ENCODE results near the gene UTP18. TPM values are rescaled to one million over a fixed set of nuclear protein-coding genes. Genes with fewer than 3 reads are reported as not detected.

Gene UTP18
- total and polyA plus RNA-seq, 2 of the 13 experiments (the other 11 are each of a cell fraction or from before 2014, with no cell fraction given): 35.2 to 104 TPM

DNA sequence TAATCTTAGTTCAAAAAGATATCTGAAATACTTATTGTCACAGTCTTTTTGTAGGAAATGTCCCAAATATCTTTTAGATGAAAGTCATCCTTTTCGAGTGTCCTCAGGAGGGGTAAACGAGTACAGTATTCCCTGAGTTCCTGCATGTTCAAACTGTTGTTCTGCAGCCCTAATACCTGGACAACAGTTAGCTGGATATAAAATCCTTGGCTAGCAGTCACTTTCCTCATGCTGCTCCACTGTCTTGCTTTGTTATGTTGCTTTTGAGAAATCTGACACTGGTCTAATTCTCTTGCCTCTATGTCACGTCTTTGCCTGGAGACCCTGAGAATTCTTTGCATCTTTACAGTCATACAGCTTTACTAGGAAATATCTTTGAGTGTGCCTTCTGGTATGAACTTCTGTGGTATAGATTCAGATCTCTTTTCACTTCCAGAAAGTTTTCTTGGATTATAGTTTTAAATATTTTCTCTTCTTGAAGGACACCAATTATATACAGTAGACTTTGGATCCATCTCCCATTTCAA is 10.0 kb upstream of the UTP18 start:
- no peak overlapping the region for H2AFZ ChIP-seq (ENCODE audit: low read length)
- H3K9me3 ChIP-seq (ENCODE audit: low read length): no peaks in the 10 kb centered on the region
- H3K79me2 ChIP-seq (ENCODE audit: insufficient read depth, low read length): peaks cover 32% of the 10 kb centered on the region
- H3K36me3 ChIP-seq (replicated peaks in 1 of 2; ENCODE audit: control insufficient read depth in 1 of 2, insufficient read depth in 2 of 2, low read length in 2 of 2): peaks cover 9 to 28% of the 10 kb centered on the region in 2 experiments
- ChIA-PET POLR2A (no interaction called here), CTCF (ENCODE audit: low intra/inter-chr PET ratio, low total read pairs) (no interaction called here)
- WGBS (ENCODE audit: low lambda C conversion rate): 98% methylated on average over 3 of the region's 3 CpGs
- peaks cover 31% of the 10 kb centered on the region for H3K4me1 ChIP-seq (ENCODE audit: insufficient read depth, low read length)
- in situ Hi-C loops (cut with HindIII; ENCODE audit: extremely low pct_ligation_motif_present, low pct_unique_long_range_greater_than_20kb) (no loop called here), intact Hi-C loops (cut with micrococcal nuclease; ENCODE audit: unreplicated experiment) (no loop called here)
- H3K4me3 ChIP-seq (replicated peaks in 1 of 3; ENCODE audit: insufficient read depth in 1 of 3, low read depth in 2 of 3, low read length in 3 of 3): no peak overlapping the region
- FAIRE-seq: no peak
- no peak for DNase-seq (ENCODE audit: low spot score)
- no peak for ATAC-seq
- H3K27me3 ChIP-seq (ENCODE audit: control insufficient read depth in 1 of 2, insufficient read depth in 2 of 2, low read length in 2 of 2): no peaks in the 10 kb centered on the region
- TF ChIP-seq ZNF136 (CRISPR knock-in tag; IDR thresholded peaks at IDR 0.05; ENCODE audit: low read depth) (0 out of 2 replicates have a peak, but pooled peaks have one; percentile 54), KAT2B (IDR thresholded peaks at IDR 0.05; ENCODE audit: borderline replicate concordance, low read depth, low read length) (no peak), KLF12 (CRISPR knock-in tag; IDR thresholded peaks at IDR 0.05; ENCODE audit: borderline replicate concordance) (no peak), ZNF543 (CRISPR knock-in tag; IDR thresholded peaks at IDR 0.05) (no peak), ZIK1 (CRISPR knock-in tag; IDR thresholded peaks at IDR 0.05; ENCODE audit: borderline replicate concordance, low read depth) (no peak), MIXL1 (CRISPR knock-in tag; IDR thresholded peaks at IDR 0.05) (no peak), ZNF30 (CRISPR knock-in tag; IDR thresholded peaks at IDR 0.05) (no peak)
- TF ChIP-seq, protein P1, sequence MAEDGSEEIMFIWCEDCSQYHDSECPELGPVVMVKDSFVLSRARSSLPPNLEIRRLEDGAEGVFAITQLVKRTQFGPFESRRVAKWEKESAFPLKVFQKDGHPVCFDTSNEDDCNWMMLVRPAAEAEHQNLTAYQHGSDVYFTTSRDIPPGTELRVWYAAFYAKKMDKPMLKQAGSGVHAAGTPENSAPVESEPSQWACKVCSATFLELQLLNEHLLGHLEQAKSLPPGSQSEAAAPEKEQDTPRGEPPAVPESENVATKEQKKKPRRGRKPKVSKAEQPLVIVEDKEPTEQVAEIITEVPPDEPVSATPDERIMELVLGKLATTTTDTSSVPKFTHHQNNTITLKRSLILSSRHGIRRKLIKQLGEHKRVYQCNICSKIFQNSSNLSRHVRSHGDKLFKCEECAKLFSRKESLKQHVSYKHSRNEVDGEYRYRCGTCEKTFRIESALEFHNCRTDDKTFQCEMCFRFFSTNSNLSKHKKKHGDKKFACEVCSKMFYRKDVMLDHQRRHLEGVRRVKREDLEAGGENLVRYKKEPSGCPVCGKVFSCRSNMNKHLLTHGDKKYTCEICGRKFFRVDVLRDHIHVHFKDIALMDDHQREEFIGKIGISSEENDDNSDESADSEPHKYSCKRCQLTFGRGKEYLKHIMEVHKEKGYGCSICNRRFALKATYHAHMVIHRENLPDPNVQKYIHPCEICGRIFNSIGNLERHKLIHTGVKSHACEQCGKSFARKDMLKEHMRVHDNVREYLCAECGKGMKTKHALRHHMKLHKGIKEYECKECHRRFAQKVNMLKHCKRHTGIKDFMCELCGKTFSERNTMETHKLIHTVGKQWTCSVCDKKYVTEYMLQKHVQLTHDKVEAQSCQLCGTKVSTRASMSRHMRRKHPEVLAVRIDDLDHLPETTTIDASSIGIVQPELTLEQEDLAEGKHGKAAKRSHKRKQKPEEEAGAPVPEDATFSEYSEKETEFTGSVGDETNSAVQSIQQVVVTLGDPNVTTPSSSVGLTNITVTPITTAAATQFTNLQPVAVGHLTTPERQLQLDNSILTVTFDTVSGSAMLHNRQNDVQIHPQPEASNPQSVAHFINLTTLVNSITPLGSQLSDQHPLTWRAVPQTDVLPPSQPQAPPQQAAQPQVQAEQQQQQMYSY (CRISPR knock-in tag; IDR thresholded peaks at IDR 0.05): no peak
- no peak overlapping the region for H3K9ac ChIP-seq (ENCODE audit: insufficient read depth, low read depth, low read length)
- H3K4me2 ChIP-seq (ENCODE audit: low read depth, low read length): no peak overlapping the region
- H4K20me1 ChIP-seq (ENCODE audit: insufficient read depth, low read length): peaks cover 10% of the 10 kb centered on the region; the same call in 1 of the 2 replicates
- BruUV-seq (replicated peaks): TSS peak; percentile 14
- H3K27ac ChIP-seq (ENCODE audit: extremely low read length, insufficient read depth, low read length): no peak overlapping the region

Measured in HepG2 (cell line).